GM12873 (cell line): ENCODE data around the gene TFG.

Source experiments
- TF ChIP-seq, protein P1 (sequence below): IDR thresholded peaks from 2 replicates; pipeline ENCODE4 v1.5.1; 2012; ENCODE audit warnings: low read depth, mild to moderate bottlenecking, moderate library complexity, low read length, control low read depth; ENCODE audit not compliant: insufficient read depth; ENCODE audit errors: missing control alignments

Gene TFG

GRCh38 chr3:100730524-100730923 lies 21.2 kb downstream of the TFG start:
- TF ChIP-seq, protein P1, sequence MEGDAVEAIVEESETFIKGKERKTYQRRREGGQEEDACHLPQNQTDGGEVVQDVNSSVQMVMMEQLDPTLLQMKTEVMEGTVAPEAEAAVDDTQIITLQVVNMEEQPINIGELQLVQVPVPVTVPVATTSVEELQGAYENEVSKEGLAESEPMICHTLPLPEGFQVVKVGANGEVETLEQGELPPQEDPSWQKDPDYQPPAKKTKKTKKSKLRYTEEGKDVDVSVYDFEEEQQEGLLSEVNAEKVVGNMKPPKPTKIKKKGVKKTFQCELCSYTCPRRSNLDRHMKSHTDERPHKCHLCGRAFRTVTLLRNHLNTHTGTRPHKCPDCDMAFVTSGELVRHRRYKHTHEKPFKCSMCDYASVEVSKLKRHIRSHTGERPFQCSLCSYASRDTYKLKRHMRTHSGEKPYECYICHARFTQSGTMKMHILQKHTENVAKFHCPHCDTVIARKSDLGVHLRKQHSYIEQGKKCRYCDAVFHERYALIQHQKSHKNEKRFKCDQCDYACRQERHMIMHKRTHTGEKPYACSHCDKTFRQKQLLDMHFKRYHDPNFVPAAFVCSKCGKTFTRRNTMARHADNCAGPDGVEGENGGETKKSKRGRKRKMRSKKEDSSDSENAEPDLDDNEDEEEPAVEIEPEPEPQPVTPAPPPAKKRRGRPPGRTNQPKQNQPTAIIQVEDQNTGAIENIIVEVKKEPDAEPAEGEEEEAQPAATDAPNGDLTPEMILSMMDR: no peak

DNA sequence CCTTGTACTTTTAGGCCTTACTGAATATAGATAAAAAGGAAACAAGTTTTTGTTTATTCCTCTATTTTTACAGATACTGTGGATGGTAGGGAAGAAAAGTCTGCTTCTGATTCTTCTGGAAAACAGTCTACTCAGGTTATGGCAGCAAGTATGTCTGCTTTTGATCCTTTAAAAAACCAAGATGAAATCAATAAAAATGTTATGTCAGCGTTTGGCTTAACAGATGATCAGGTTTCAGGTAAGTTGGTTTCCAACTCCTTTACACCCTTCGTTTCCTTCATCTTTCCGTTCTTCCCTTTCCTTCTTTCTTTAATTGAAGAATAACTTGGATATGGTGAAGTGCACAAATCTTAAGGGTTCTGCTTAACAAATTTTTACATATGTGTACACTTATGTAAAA lies 23.1 kb downstream of the TFG start:
- TF ChIP-seq, protein P1: no peak

GRCh38 chr3:100737334-100737733 lies 28.0 kb downstream of the TFG start:
- TF ChIP-seq, protein P1: peak; percentile 44

- TF ChIP-seq, protein P1: no peak
Observed at GRCh38 chr3:100740207-100740606, 30.9 kb downstream of the TFG start.

- TF ChIP-seq, protein P1: no peak
Observed at GRCh38 chr3:100743535-100743934, 34.2 kb downstream of the TFG start.

DNA sequence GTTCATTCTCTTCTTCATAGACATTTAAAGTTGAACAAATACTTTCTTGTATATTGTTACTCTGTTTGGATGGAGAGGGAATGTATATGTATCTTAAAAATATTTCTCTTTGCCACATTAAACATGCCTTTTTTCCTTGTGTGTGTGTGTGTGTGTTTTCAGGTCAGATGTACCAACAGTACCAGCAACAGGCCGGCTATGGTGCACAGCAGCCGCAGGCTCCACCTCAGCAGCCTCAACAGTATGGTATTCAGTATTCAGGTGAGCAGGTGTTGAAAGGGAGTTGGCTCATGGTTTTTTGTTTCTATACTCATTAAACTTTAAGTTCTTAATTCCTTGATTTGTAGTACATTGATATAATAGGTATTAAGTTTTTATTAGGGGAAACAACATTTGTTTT lies 35.4 kb downstream of the TFG start:
- TF ChIP-seq, protein P1: no peak

- TF ChIP-seq, protein P1: no peak
Observed at GRCh38 chr3:100745617-100746016, 36.3 kb downstream of the TFG start.
